NCI-H146 (cell line): ENCODE results near the gene DCAF8L2.
"Not testable (repeated sequence)": the region's sequence is repeated elsewhere in the genome, so short reads cannot be mapped to it uniquely, and the experiment has no call there.

Source experiments
- DNase-seq: peaks from one replicate; lab custom pipeline; 2025; lab: John Stamatoyannopoulos, UW

Gene DCAF8L2

GRCh38 chrX:27590044-27590443 is at the start of gene DCAF8L2:
DCAF8L2 (plus strand) TSS chrX:27590344; CDS start chrX:27746896, 156,552 bp downstream.
- DNase-seq = no peak

GRCh38 chrX:27541161-27541560 is 49.0 kb upstream of the DCAF8L2 start:
- not testable (repeated sequence) for DNase-seq

- DNase-seq = no peak
These were observed 41.5 kb upstream of the DCAF8L2 start for GRCh38 chrX:27548624-27549023.

- DNase-seq = no peak
These were observed 40.5 kb upstream of the DCAF8L2 start for GRCh38 chrX:27549688-27550087.

GRCh38 chrX:27555514-27555913 is 34.6 kb upstream of the DCAF8L2 start:
- DNase-seq = no peak

GRCh38 chrX:27565992-27566391 is 24.2 kb upstream of the DCAF8L2 start:
- no peak for DNase-seq

GRCh38 chrX:27571164-27571563 is 19.0 kb upstream of the DCAF8L2 start:
- no peak for DNase-seq

GRCh38 chrX:27575565-27575964 is 14.6 kb upstream of the DCAF8L2 start:
- DNase-seq = no peak

- DNase-seq = no peak
These were observed 6.2 kb upstream of the DCAF8L2 start for GRCh38 chrX:27583976-27584375.

GRCh38 chrX:27591938-27592337 is 1.8 kb downstream of the DCAF8L2 start:
- no peak for DNase-seq

GRCh38 chrX:27597508-27597907 is 7.4 kb downstream of the DCAF8L2 start:
- no peak for DNase-seq

- no peak for DNase-seq
These were observed 8.2 kb downstream of the DCAF8L2 start for GRCh38 chrX:27598312-27598711.

GRCh38 chrX:27599928-27600327 is 9.8 kb downstream of the DCAF8L2 start:
- no peak for DNase-seq

- no peak for DNase-seq
These were observed 10.5 kb downstream of the DCAF8L2 start for GRCh38 chrX:27600686-27601085.

GRCh38 chrX:27608671-27609070 is 18.5 kb downstream of the DCAF8L2 start:
- DNase-seq = no peak

GRCh38 chrX:27619459-27619858 is 29.3 kb downstream of the DCAF8L2 start:
- no peak for DNase-seq

GRCh38 chrX:27619975-27620374 is 29.8 kb downstream of the DCAF8L2 start:
- DNase-seq = no peak

- DNase-seq = no peak
These were observed 32.7 kb downstream of the DCAF8L2 start for GRCh38 chrX:27622883-27623282.

GRCh38 chrX:27626066-27626465 is 35.9 kb downstream of the DCAF8L2 start:
- DNase-seq = no peak

GRCh38 chrX:27633328-27633727 is 43.2 kb downstream of the DCAF8L2 start:
- no peak for DNase-seq

- no peak for DNase-seq
These were observed 66.4 kb downstream of the DCAF8L2 start for GRCh38 chrX:27656581-27656980.

- no peak for DNase-seq
These were observed 70.7 kb downstream of the DCAF8L2 start for GRCh38 chrX:27660878-27661277.

- no peak for DNase-seq
These were observed 81.1 kb downstream of the DCAF8L2 start for GRCh38 chrX:27671234-27671633.

- DNase-seq = no peak
These were observed 84.3 kb downstream of the DCAF8L2 start for GRCh38 chrX:27674491-27674890.

GRCh38 chrX:27675493-27675892 is 85.3 kb downstream of the DCAF8L2 start:
- DNase-seq = no peak
